Activated gamma-delta T cell (primary cell): ENCODE data around the gene PCNT.
"Not testable (repeated sequence)": the region's sequence is repeated elsewhere in the genome, so short reads cannot be mapped to it uniquely, and the experiment has no call there.

ENCODE experiments used
- DNase-seq: peaks from one replicate; lab custom pipeline; 2025; lab: John Stamatoyannopoulos, UW

PCNT gene

GRCh38 chr21:46361176-46361575 lies 37.2 kb downstream of the PCNT start:
- no peak for DNase-seq

GRCh38 chr21:46361935-46362334 lies 38.0 kb downstream of the PCNT start:
- no peak for DNase-seq

DNA sequence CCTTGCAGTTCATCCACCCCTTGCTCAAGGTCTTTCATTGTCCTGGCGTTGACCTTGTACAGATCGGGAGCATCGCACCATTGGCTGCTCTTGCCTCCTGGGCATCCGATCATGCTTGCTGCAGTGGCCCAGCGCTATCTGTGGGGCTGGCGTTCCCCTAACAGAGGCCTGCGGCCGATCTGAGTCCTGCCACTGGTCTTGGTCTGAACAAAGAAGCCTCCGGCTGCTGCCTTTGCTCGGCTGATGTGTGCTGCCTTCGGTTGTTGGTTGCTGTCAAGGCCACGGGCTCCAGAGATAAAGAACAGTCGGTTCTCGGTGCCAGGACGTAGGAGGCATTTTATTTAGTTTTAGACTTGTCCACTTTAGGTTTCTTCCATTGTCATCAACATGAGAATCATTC lies 39.0 kb downstream of the PCNT start:
- DNase-seq = no peak

DNA sequence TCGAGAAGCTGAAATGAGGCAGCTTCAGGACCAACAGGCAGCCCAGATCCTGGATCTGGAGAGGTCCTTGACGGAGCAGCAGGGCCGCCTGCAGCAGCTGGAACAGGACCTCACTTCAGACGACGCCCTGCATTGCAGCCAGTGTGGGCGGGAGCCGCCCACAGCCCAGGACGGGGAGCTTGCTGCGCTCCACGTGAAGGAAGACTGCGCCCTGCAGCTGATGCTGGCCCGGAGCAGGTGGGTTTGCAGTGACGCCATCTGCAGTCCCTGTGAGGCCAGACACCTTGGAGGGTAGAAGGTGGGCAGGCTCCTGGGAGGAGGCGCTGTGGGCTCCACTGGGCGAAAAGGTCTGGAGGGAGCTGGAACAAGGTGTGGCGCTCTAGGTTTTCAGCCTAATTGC lies 39.7 kb downstream of the PCNT start:
- no peak for DNase-seq

GRCh38 chr21:46366091-46366490 lies 42.1 kb downstream of the PCNT start:
- no peak for DNase-seq

DNA sequence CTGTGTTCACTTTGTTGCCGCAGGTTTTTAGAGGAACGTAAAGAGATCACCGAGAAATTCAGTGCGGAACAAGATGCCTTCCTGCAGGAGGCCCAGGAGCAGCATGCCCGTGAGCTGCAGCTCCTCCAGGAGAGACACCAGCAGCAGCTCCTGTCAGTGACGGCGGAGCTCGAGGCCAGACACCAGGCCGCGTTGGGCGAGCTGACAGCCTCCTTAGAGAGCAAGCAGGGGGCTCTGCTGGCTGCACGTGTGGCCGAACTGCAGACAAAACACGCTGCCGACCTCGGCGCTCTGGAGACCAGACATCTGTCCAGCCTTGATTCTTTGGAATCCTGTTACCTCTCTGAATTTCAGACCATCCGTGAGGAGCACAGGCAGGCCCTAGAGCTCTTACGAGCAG lies 42.6 kb downstream of the PCNT start:
- no peak for DNase-seq

- DNase-seq = no peak
These were observed 43.0 kb downstream of the PCNT start for GRCh38 chr21:46366966-46367365.

- no peak for DNase-seq
These were observed 44.8 kb downstream of the PCNT start for GRCh38 chr21:46368533-46369285.

GRCh38 chr21:46369520-46370235 lies 45.7 kb downstream of the PCNT start:
- DNase-seq = no peak

DNA sequence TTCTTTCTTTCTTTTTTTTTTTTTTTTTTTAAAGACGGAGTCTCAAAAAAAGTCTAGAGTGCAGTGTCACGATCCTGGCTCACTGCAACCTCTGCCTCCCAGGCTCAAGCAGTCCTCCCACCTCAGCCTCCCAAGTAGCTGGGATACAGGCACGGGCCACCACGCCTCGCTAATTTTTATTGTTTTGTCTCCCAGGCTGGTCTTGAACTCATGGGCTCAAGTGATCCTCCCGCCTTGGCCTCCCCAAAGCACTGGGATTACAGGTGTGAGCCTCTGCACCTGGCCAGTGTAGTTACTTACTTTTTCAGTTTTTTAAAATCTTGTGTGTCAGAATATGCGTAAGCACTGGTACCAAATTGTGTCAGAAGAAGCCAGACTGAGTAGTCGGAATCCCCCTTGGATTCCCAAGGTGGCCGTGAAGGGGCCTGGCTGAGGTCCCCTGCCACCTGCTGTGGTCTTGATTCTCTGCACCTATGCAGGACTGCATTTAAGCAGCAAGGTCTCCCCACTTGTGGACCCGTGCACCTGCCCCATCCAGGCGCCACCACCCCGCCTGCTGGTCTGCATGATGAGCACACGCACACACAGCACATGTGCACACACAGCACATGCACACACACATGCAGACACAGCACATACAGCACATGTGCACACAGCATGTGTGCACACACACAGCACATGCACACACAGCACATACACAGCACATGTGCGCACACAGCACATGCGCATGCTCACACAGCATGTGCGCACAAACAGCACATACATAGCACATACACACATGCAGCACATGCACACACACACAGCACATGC lies 47.5 kb downstream of the PCNT start:
- DNase-seq = no peak

DNA sequence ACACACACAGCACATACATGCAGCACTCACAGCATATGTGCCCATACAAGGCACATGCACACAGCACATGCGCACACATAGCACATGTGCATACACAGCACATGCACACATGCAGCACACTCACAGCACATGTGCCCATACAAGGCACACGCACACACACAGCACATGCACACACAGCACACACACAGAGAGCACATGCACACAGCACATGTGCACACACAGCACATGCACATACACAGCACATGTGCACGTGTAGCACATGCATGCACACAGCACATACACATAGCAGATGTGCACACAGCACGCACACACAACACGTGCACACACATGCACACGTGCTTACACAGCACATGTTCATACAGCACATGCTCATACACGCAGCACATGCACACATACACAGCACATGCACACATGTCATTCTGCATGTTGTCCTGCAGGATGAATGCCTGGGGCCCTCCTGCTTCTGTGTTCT lies 48.1 kb downstream of the PCNT start:
- no peak for DNase-seq

DNA sequence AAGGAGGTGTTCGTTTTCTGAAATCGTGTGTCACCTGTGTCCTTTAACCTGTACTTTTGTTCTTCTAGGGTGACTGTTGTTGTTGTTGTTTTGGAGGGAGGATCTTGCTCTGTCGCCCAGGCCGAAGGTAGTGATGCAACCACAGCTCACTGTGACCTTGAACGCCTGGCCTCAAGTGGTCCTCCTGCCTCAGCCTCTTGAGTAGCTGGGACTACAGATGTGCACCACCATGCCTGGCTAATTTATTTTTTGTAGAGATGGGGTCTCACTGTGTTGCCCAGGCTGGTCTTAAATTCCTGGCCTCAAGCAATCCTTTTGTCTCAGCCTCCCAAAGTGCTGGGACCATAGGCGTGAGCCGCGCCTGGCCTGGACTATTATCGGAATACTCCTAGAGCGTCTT lies 49.0 kb downstream of the PCNT start:
- not testable (repeated sequence) for DNase-seq

DNA sequence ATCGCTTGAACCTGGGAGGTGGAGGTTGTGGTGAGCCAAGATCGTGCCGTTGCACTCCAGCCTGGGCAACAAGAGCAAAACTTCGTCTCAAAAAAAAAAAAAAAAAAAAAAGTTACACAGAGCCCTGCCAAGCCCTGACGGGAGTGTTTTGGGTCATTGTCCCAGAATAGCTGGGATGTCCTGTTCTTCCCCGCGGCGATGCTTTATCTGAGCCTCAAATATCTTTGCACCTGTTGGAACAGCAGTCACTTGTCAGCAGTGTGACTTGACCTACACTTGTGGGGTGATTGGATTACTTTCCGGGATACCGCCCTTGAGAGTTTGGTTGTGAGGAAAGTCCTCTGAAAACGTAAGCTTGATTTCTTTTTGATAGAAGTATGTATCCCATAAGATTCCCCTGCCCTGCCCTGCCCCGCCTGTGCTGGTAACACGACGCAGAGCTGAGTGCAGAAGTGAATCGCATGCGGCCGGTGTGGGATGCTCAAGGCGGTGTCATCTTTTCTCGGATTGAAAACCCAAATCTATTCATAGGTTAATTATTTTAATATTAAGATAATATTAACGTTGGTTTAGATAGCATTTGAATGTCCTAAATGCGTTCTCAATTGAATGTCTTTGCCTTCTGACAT lies 50.9 kb downstream of the PCNT start:
- DNase-seq = no peak

DNA sequence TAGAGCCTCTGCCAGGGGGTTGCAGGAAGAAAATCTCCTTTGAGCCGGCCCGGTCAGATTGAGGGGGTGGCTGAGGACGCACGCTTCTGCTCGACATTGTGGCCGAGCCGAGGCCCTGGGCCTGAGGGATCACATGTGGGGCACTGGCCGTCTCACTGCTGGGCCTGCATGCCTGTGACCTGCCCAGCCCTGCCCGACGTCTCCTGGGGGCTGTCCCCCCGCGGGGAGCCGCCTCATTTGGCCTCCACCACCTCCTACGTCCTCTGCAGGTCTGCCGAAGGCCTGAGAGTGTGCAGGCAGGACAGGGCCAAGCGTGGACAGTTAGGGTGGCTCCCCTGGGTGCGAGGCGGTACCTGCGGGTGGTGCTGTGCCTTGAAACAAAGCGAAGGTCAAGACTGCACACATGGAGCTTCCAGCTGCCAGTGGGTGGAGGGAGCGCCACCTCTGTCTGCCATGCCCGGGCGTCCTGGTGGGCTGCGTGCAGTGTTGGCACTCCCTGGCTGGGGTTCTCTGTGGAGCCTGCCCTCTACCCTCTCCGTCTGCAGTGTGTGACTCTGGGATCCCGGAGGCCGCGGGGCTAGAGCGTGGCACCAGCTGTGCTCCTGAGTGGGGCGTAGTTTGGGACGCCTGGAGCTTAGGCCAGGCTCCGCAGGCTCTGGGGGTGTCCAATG lies 51.7 kb downstream of the PCNT start:
- DNase-seq = no peak

GRCh38 chr21:46376231-46376628 lies 52.3 kb downstream of the PCNT start:
- DNase-seq = no peak

DNA sequence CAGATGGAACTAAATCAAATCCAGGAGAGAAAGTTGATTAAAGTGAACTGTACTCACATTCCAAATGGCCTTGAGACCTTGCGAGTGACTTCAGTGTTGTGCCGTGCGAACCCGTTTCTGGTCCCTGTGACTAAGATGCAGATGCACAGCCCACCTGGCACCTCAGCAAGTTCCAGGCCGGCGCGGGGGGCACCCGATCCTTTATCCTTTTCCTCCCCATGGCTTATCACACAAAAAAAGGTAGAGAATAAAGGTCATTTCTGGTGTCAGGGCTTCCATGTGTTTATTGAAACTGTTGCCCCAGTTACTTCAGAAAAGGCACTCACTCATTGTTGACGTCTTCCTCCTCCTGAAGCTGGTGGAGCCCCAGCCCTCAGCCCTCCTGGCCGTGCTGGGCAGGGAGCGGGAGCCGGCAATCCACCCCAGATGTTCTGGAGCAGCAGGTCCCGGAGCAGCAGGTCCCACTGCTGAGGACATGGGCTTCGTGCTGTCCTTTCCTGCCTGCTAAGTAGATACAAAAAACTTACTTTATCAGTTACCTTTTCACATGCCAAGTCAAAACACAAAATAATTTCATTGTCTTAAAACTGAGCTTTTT lies 53.0 kb downstream of the PCNT start:
- no peak for DNase-seq

- no peak for DNase-seq
These were observed 53.8 kb downstream of the PCNT start for GRCh38 chr21:46377789-46378188.

DNA sequence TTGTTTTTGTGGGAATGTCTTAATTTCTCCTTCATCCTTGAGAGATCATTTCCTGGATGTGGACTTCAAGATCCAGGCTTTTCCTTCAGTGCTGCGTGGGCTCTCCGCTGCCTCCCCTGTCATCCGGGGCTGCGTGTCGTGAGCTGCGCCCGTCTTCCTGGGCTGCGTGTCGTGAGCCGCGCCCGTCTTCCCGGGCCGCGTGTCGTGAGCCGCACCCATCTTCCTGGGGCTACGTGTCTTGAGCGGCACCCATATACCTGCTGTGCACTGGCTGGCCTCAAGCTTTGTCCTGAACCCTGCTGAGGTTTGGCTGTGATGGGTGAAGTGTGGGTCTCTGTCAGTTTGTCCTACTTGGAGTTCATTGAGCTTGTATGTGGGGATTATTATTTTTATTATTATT lies 55.1 kb downstream of the PCNT start:
- no peak for DNase-seq

- DNase-seq = no peak
These were observed 55.7 kb downstream of the PCNT start for GRCh38 chr21:46379691-46380090.

DNA sequence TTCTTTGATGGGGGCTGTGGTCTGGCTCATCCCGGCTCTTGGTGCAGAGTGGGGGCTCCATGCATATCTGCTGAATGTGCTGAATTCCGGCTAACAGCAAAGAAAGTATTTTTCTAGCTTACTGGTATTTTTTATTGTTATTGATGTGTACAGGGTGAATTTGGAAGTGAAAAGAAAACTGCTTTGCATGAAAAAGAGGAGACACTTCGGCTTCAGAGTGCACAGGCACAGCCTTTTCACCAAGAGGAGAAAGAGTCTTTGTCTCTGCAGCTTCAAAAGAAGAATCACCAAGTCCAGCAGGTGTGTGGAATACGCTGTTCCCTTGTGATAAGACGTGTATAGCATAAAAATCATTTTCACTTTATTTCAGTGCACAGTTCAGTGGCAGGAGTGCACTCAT lies 57.6 kb downstream of the PCNT start:
- DNase-seq = no peak

- no peak for DNase-seq
These were observed 60.6 kb downstream of the PCNT start for GRCh38 chr21:46384556-46384955.
